ENCODE measurements around the gene UBE2QL1.

The UBE2QL1 gene

DNA sequence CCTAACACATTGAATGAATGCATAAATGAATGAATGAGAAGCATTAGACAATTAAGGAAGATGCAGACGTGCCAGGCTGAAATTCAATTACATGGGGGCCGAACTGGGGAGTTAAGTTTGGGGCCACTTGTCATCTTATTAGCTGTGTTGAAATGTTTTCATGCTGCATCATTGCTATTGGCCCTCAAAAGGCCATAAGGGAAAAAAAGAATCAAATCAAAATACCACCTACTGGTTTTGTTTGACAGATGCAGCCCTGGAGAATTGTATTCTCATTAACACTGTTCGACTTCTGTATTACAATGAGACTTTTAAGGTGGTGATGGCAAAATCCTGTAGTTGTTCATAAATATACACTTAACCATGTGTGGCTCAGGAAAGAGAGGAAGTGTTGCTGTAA is 38.4 kb downstream of the UBE2QL1 start:
- Mint-ChIP-seq H3K27me3 (ENCODE audit: low read depth) (peaks cover 28% of the 10 kb centered on the region), H3K36me3 (ENCODE audit: low read depth) (no peaks in the 10 kb centered on the region), H3K27ac (no peak overlapping the region), H3K9me3 (no peaks in the 10 kb centered on the region), H3K4me3 (no peak overlapping the region), H3K4me1 (ENCODE audit: low read depth) (peaks cover 33% of the 10 kb centered on the region)

DNA sequence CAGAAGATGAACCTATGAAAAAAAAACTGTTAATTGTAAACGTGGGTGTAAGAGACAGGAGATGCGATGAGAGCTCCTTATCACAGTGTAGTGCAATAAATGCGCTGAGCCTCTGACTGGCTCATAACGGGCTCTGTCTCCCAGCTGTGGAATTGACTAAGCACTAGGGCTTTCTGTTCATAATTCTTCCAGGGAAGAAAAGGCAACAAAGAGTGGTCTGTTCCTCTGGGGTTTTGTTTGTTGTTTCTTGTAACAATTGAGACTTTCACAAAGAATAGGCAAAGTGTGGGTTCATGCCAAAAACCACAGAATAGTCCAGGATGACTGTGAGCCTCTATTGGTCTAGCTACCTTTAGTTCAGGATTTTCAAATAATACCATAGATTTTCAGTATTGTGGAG is 39.4 kb downstream of the UBE2QL1 start:
- Mint-ChIP-seq H3K27ac (no peak overlapping the region), H3K4me3 (no peak overlapping the region), H3K36me3 (ENCODE audit: low read depth) (no peaks in the 10 kb centered on the region), H3K9me3 (no peaks in the 10 kb centered on the region), H3K4me1 (ENCODE audit: low read depth) (peaks cover 41% of the 10 kb centered on the region), H3K27me3 (ENCODE audit: low read depth) (peaks cover 28% of the 10 kb centered on the region)

DNA sequence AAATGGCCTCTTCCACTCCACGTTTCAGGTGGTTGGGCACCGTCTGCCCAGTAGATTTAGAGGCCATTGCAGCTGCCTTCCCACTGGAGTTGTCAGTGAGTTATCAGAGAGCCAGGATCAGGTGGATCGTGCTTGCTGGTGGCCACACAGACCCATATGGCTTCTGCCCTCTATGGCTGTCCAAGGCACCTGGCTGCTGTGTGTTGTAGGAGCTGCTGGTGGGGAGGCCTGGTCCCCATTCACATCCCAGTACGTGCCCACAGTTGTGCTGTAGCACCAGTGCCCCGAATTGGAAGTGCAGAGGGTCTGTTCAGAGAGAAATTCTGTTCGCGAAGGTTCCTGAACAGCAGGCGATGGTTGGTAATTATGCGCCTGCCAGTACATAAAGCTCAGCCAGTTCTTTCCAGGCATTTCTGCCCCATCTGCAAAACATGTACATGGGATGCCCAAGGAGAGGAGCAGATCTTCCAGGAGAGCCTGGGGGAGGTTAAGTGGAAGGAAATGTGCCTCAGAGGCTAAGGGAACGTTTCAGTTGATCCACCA is 41.1 kb downstream of the UBE2QL1 start:
- Mint-ChIP-seq H3K27me3 (ENCODE audit: low read depth) (peaks cover 28% of the 10 kb centered on the region), H3K9me3 (no peaks in the 10 kb centered on the region), H3K27ac (no peak overlapping the region), H3K4me1 (ENCODE audit: low read depth) (peaks cover 33% of the 10 kb centered on the region), H3K4me3 (no peak overlapping the region), H3K36me3 (ENCODE audit: low read depth) (no peaks in the 10 kb centered on the region)

DNA sequence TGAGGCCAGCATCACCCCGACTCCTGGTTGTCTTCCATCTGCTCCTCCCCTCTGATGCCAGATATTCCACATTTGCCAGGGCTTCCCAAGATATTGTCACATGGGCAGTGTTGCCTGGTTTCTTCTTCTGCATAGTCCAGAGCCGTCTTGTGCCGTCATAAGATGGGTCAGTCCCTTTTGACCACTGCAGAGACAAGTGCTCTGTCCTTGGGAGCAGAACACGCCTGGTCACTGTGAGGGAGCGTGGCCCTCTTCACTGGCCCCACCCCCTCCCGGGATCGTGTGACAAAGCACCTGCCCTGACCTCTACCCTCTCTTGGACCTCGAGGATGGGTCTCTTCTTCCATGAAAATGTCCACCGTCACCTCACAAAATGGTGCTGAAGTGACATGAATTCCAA is 41.6 kb downstream of the UBE2QL1 start:
- peaks cover 28% of the 10 kb centered on the region for H3K4me1 Mint-ChIP-seq (ENCODE audit: low read depth)
- H3K27ac Mint-ChIP-seq = no peak overlapping the region
- H3K9me3 Mint-ChIP-seq = no peaks in the 10 kb centered on the region
- H3K4me3 Mint-ChIP-seq = no peak overlapping the region
- peaks cover 28% of the 10 kb centered on the region for H3K27me3 Mint-ChIP-seq (ENCODE audit: low read depth)
- no peaks in the 10 kb centered on the region for H3K36me3 Mint-ChIP-seq (ENCODE audit: low read depth)

DNA sequence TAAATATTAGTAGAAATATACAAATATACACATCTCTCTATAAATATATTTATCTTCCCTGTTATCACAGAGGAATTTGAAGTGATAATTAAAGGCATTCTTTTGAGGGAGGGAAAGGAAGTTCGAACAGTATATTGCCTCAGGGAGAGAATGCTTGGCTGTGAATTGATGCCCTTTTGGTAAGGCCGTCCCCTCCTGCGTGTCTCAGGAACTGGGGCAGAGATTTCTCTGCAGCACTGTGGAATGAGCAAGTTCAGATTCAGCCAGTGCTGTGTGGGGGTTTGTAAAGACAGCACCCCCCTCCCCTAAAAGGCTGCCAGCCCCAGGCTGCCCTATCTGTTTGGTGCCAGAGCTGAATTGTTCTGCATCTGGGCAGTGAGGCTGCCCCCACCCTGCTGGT is 42.0 kb downstream of the UBE2QL1 start:
- H3K4me1 Mint-ChIP-seq (ENCODE audit: low read depth) = peaks cover 26% of the 10 kb centered on the region
- peaks cover 28% of the 10 kb centered on the region for H3K27me3 Mint-ChIP-seq (ENCODE audit: low read depth)
- H3K9me3 Mint-ChIP-seq = no peaks in the 10 kb centered on the region
- H3K36me3 Mint-ChIP-seq (ENCODE audit: low read depth) = no peaks in the 10 kb centered on the region
- no peak overlapping the region for H3K27ac Mint-ChIP-seq
- no peak overlapping the region for H3K4me3 Mint-ChIP-seq

DNA sequence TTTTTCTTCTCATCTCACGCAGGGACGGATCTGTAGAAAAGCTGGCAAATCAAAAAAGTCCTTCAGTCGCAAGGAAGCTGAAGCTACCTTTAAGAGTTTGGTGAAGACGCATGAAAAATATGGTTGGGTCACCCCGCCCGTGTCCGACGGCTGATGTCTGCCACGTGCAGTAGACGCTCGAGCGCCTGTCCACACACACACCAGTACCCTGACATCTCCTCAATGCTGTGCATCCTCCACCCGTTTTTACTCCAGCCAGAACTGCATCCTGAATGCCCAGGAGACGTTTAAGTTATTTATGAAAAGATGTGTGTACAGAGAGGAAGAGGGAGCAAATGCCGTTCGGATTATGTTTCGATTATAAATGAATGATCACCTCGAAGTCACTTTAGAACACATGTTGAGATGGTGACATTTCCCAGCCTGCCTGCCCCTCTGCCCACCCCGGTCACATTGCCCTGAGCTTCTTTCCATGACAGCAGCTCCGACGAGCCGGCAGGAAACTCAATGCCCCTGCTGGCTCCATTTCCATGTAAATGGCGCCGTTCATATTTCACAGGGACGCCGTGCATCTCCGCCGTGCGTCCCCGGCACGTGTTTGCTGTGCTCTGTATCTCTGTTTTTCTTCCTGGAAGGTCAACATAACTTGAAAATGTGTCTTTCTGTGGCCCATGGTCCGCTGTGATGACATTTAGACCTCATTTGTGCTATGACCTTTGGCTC is 42.7 kb downstream of the UBE2QL1 start:
- Mint-ChIP-seq H3K9me3 (no peaks in the 10 kb centered on the region), H3K27ac (no peak overlapping the region), H3K4me3 (no peak overlapping the region), H3K27me3 (ENCODE audit: low read depth) (peaks cover 25% of the 10 kb centered on the region), H3K4me1 (ENCODE audit: low read depth) (peaks cover 28% of the 10 kb centered on the region), H3K36me3 (ENCODE audit: low read depth) (no peaks in the 10 kb centered on the region)

DNA sequence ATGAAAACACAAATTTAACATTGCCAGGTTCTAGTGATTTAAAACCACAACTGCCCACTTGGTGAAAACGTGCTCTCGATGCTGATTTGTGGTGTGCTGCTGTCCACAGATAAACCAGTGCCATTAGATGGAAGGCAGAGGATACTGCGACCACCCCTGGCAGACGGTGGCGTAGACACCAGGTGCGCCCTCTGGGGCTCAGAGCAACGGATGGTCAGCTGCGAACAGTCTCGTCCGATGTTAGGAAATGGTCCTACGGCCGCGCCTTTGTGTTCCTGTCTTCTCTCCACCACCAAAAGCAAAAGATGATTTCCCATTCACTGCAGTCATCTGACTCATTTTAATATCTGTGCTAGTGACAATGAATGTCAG is 43.2 kb downstream of the UBE2QL1 start:
- peaks cover 20% of the 10 kb centered on the region for H3K27me3 Mint-ChIP-seq (ENCODE audit: low read depth)

DNA sequence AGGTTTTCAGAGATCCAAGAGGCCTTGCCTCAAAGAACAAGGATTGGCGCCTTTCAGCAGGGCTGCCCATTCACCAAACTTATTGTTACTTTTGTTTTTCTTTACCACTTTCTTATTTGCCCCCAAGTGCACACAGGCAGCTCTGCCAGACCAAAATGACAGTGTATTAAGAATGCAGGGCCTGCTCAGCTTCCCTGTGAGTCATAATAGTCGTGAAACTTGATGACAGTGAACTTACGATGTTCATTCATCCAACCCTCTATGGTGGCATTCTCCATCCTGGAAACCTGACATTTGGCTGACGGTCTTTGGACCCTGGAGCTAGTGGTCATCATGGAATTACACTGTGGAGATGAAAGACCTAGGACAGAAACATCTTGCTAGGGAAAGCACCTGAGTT is 44.3 kb downstream of the UBE2QL1 start:
- H3K4me1 Mint-ChIP-seq (ENCODE audit: low read depth) = peaks cover 33% of the 10 kb centered on the region
- peaks cover 20% of the 10 kb centered on the region for H3K27me3 Mint-ChIP-seq (ENCODE audit: low read depth)

More for the DNA sequence above, 43.2 kb downstream of the UBE2QL1 start:
- no peaks in the 10 kb centered on the region for H3K36me3 Mint-ChIP-seq (ENCODE audit: low read depth)
- peaks cover 29% of the 10 kb centered on the region for H3K4me1 Mint-ChIP-seq (ENCODE audit: low read depth)
- no peaks in the 10 kb centered on the region for H3K9me3 Mint-ChIP-seq
- no peak overlapping the region for H3K27ac Mint-ChIP-seq
- no peak overlapping the region for H3K4me3 Mint-ChIP-seq

DNA sequence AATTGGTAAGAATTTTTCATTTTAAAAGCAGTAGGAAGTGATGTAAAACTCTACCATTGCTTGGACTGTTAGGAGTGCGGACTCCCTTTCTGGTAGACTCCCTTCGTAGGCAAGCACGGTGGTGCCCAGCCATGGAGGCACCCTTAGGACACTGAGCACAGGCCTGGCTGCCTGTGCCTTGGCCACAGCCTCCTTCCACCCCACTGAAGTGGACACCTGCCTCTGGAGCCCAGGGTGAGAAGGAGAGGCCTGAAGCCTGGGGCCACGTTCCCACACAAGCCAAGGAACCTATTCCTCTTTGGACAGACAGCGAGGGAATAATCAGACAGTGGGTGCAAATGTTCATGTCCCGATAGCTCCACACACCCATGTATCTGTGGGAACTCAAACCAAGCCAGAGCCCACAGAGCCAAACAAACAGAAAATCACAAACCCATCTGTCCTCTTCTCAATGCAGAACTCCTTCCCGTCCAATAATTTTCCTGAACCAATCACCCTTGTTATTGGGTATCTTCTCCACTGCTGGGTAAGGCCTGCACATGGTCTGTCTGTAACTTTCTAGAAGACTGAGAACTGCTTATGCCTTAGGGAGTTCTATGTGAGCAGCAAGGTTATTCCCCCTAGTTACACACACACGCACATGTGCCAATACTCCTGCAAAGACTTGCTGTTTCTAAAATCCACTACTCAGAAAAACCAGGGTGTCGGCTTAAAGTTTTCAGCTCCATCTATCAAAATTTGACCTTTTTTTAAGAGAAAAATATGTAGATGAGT is 45.2 kb downstream of the UBE2QL1 start:
- Mint-ChIP-seq H3K4me1 (ENCODE audit: low read depth) (peaks cover 33% of the 10 kb centered on the region), H3K4me3 (no peak overlapping the region), H3K9me3 (no peaks in the 10 kb centered on the region), H3K36me3 (ENCODE audit: low read depth) (no peaks in the 10 kb centered on the region), H3K27ac (no peak overlapping the region), H3K27me3 (ENCODE audit: low read depth) (peaks cover 15% of the 10 kb centered on the region)

More for the DNA sequence above, 44.3 kb downstream of the UBE2QL1 start:
- H3K36me3 Mint-ChIP-seq (ENCODE audit: low read depth) = no peaks in the 10 kb centered on the region
- no peaks in the 10 kb centered on the region for H3K9me3 Mint-ChIP-seq
- H3K4me3 Mint-ChIP-seq = no peak overlapping the region
- H3K27ac Mint-ChIP-seq = no peak overlapping the region

DNA sequence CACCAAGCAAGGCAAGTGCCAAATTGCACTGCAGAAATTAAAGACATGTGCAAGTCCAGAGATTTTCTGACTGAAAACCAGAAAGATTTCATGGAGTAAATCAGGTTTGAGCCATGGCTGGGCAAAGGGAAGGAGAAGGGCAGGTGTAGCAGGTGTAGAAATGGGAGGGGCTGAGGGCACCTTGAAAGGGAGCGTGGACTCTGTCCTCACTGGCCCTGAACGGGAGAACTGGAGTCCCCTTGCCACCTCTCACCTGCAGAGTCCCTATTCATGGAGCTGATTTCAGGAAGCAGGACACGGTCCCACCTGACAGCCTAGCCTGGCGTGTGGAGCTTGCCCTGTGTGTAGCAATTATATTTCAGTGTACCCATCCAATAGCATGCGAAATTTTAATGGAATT is 46.3 kb downstream of the UBE2QL1 start:
- H3K36me3 Mint-ChIP-seq (ENCODE audit: low read depth) = no peaks in the 10 kb centered on the region
- no peak overlapping the region for H3K27ac Mint-ChIP-seq
- peaks cover 33% of the 10 kb centered on the region for H3K4me1 Mint-ChIP-seq (ENCODE audit: low read depth)
- H3K4me3 Mint-ChIP-seq = no peak overlapping the region
- H3K9me3 Mint-ChIP-seq = no peaks in the 10 kb centered on the region
- H3K27me3 Mint-ChIP-seq (ENCODE audit: low read depth) = peaks cover 8% of the 10 kb centered on the region

DNA sequence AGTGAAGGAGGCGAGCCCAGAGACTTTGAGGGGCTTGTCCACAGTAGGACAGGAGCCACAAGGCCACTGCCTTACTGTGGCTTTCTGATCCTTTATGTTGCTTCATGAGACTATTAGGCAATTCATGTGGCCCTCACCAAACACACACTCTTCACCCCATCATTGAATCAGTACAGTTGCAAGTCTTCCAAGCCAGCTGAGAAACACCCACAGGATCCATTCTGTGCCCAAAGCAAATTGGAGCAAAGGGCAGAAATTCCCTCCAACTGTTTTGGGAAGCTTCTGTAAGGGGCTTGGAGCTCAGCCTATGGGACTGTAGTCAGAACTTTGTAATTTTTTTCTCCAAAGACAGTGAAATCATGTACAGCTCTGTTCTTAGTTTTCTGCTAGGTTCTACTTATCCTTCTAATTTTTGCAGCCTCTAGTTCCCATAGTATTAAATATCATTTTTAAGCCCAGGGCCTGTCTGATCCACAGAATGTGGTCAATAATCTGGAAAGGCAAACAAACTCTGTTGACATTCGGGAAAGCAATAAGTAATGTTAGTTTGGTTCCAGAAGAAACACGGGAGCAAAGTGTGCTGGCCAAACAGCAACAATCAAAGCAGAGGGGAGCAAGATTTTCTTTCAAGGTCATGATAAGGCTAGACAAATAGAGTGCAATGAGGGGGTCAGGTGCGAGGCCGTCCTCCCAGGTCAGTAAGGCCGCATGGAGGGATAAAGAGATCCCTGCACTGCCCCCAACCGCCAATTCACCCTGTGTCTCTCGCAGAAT is 47.0 kb downstream of the UBE2QL1 start:
- no peak overlapping the region for H3K4me3 Mint-ChIP-seq
- peaks cover 33% of the 10 kb centered on the region for H3K4me1 Mint-ChIP-seq (ENCODE audit: low read depth)
- no peaks in the 10 kb centered on the region for H3K36me3 Mint-ChIP-seq (ENCODE audit: low read depth)
- peaks cover 8% of the 10 kb centered on the region for H3K27me3 Mint-ChIP-seq (ENCODE audit: low read depth)
- peak overlapping the region; percentile 56 for H3K27ac Mint-ChIP-seq
- H3K9me3 Mint-ChIP-seq = no peaks in the 10 kb centered on the region

DNA sequence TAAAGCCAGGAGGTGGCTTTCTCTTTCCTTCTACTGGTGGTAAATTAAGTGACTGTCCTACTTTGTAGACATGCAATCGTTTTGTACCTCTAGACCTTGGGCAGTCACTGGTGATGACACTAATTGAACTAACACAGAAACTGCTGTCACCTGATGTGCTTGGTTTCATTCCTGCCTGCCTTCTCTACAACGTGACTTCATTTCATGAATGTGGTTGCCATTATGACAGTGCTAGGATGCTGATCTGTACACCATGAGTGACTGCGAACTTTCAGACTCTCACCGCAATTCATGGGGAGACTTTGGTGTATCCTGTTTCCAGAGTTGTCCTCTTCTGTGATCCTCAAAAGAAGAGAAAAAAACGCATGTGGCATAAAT is 47.5 kb downstream of the UBE2QL1 start:
- H3K4me3 Mint-ChIP-seq = no peak overlapping the region
- peaks cover 11% of the 10 kb centered on the region for H3K27me3 Mint-ChIP-seq (ENCODE audit: low read depth)
- H3K4me1 Mint-ChIP-seq (ENCODE audit: low read depth) = peaks cover 33% of the 10 kb centered on the region
- H3K27ac Mint-ChIP-seq = peak overlapping the region; percentile 56
- H3K9me3 Mint-ChIP-seq = no peaks in the 10 kb centered on the region
- H3K36me3 Mint-ChIP-seq (ENCODE audit: low read depth) = peaks cover 2% of the 10 kb centered on the region

DNA sequence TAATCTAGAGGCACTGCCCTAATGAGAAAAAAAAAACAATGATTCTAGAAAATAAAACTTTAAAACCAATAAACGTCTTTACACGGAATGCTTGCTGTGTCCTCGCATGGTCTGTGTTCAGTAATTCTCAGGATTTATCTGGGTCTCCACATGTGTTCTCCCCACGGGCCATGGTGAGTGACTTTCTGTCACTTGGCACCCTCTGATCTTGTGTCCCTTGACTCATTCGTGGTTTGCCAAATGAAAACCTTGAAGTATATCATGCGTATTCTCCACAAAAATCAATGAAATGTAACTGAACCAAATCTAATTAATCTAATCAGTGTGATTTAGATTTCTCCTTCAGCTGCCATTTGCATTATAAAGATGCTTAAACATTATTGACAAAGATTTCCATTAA is 48.0 kb downstream of the UBE2QL1 start:
- Mint-ChIP-seq H3K27ac (peak overlapping the region; percentile 50), H3K36me3 (ENCODE audit: low read depth) (peaks cover 4% of the 10 kb centered on the region), H3K4me3 (no peak overlapping the region), H3K27me3 (ENCODE audit: low read depth) (peaks cover 7% of the 10 kb centered on the region), H3K9me3 (no peaks in the 10 kb centered on the region), H3K4me1 (ENCODE audit: low read depth) (peaks cover 33% of the 10 kb centered on the region)

DNA sequence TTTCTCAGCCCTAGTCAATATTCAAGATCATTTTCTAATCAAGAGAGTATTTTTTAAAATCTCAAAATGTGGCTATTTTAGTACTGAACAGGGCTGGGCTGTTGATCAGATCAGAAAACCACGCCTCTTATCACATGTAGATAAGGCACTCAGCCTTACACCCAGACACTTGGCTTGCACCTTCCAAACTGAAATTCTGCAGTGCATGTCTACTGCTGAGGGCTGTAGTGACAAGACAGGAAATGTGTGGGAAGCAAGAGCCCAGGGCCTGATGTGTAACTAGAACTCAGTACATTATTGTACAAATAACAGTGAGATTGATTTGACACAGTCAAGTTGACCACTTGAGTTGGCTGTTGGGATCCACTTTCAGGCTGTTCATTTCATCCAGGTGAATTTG is 48.6 kb downstream of the UBE2QL1 start:
- Mint-ChIP-seq H3K4me3 (no peak overlapping the region), H3K27ac (no peak overlapping the region), H3K4me1 (ENCODE audit: low read depth) (peaks cover 28% of the 10 kb centered on the region), H3K9me3 (no peaks in the 10 kb centered on the region), H3K27me3 (ENCODE audit: low read depth) (peaks cover 4% of the 10 kb centered on the region), H3K36me3 (ENCODE audit: low read depth) (peaks cover 4% of the 10 kb centered on the region)
